Measurements from ENCODE around the gene PCNX2.

Gene PCNX2

GRCh38 chr1:232952514-232953499 lies 342.7 kb downstream of the PCNX2 start:
- H3K4me3 ChIP-seq (ENCODE audit: low read length) = no peak overlapping the region
- H2BK5ac ChIP-seq (ENCODE audit: low read length) = no peak overlapping the region
- WGBS (ENCODE audit: extremely low coverage, insufficient coverage, low lambda C conversion rate) = no CpG with 5 or more reads among the region's 2 CpGs
- H3K4me1 ChIP-seq (ENCODE audit: control insufficient read depth, low read depth, low read length) = peaks cover 6% of the 10 kb centered on the region
- no peak overlapping the region for H4K8ac ChIP-seq (ENCODE audit: low read depth, low read length)
- H4K5ac ChIP-seq (ENCODE audit: low read length) = no peak overlapping the region
- no peak overlapping the region for H2BK120ac ChIP-seq (ENCODE audit: low read depth, low read length)
- H3K23ac ChIP-seq (ENCODE audit: low read length) = no peak overlapping the region
- H3K9ac ChIP-seq (ENCODE audit: low read length) = no peak overlapping the region
- H2BK15ac ChIP-seq (replicated peaks; ENCODE audit: low read depth) = no peak overlapping the region
- H3K4me2 ChIP-seq (ENCODE audit: low read length) = no peak overlapping the region
- H3K79me2 ChIP-seq (ENCODE audit: control insufficient read depth, insufficient read depth, low read length) = peaks cover 8% of the 10 kb centered on the region
- no peak overlapping the region for H3K4ac ChIP-seq (ENCODE audit: low read depth, low read length)
- H3K56ac ChIP-seq (ENCODE audit: low read length) = peak overlapping the region; percentile 11
- no peaks in the 10 kb centered on the region for H3K27me3 ChIP-seq (ENCODE audit: insufficient read depth, low read length, poor library complexity)
- H3K18ac ChIP-seq (ENCODE audit: low read length) = peak overlapping the region; percentile 34
- no peaks in the 10 kb centered on the region for H3K36me3 ChIP-seq (ENCODE audit: control insufficient read depth, insufficient read depth, low read length)
- H3K27ac ChIP-seq (ENCODE audit: low read depth, low read length) = peak overlapping the region; percentile 75
- no peak overlapping the region for H2AK5ac ChIP-seq (ENCODE audit: low read length)
- peaks cover 3% of the 10 kb centered on the region for H3K79me1 ChIP-seq (ENCODE audit: low read length)
- peak; percentile 95 for DNase-seq

DNA sequence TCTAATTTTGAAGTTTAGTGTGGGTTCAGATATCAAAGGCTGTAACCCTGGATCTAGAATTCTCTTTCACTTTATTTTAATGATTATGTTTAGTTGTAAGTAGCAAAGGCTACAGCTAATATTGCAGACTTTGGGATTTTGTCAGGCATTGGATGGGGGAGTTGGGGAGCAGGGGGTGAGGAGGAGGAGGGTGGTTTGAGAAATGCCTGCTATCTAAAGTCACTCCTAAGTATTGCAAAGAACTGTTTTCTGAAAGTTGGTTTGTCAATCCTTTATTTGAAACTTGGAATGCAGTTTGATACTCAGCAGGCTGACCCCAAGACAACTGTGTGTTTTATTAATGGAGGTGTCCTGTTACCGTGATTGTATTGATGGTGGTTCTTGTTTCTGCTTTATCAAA lies 343.9 kb downstream of the PCNX2 start:
- Histone ChIP-seq H3K18ac (ENCODE audit: low read length) (no peak overlapping the region), H2AK5ac (ENCODE audit: low read length) (no peak overlapping the region), H3K4me3 (ENCODE audit: low read length) (no peak overlapping the region), H3K56ac (ENCODE audit: low read length) (peak overlapping the region; percentile 91), H2BK5ac (ENCODE audit: low read length) (no peak overlapping the region), H3K79me2 (ENCODE audit: control insufficient read depth, insufficient read depth, low read length) (peaks cover 8% of the 10 kb centered on the region), H3K4me1 (ENCODE audit: control insufficient read depth, low read depth, low read length) (peaks cover 6% of the 10 kb centered on the region), H2BK120ac (ENCODE audit: low read depth, low read length) (no peak overlapping the region), H3K27ac (ENCODE audit: low read depth, low read length) (no peak overlapping the region), H3K9ac (ENCODE audit: low read length) (peak overlapping the region; percentile 80), H2BK15ac (replicated peaks; ENCODE audit: low read depth) (no peak overlapping the region), H3K23ac (ENCODE audit: low read length) (no peak overlapping the region), H3K4ac (ENCODE audit: low read depth, low read length) (no peak overlapping the region), H4K5ac (ENCODE audit: low read length) (no peak overlapping the region), H3K4me2 (ENCODE audit: low read length) (peak overlapping the region; percentile 69), H3K79me1 (ENCODE audit: low read length) (peaks cover 3% of the 10 kb centered on the region), H3K36me3 (ENCODE audit: control insufficient read depth, insufficient read depth, low read length) (no peaks in the 10 kb centered on the region), H4K8ac (ENCODE audit: low read depth, low read length) (no peak overlapping the region), H3K27me3 (ENCODE audit: insufficient read depth, low read length, poor library complexity) (no peaks in the 10 kb centered on the region)
- DNase-seq = no peak
- WGBS (ENCODE audit: extremely low coverage, insufficient coverage, low lambda C conversion rate) = no CpG with 5 or more reads among the region's 1 CpG

DNA sequence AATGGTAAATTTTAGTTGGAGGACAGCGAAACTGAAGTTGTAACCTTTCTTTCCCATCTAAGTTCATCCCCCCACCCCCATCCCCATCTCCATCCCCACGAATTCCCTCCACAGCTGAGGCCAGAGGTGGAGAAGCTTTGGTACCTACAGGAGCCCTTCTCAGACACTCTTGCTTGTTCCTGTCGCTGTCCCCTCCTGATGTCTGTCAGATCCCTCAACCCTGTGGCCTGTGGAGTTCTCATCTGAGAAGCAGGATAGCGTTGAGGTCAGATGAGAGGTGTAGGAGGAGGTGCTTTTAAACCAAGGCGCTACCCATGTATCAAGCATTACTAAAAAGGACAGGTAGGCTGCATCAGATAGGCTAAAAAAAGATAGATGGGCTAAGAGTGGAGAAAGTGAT lies 344.3 kb downstream of the PCNX2 start:
- Histone ChIP-seq H2AK5ac (ENCODE audit: low read length) (no peak overlapping the region), H3K79me1 (ENCODE audit: low read length) (peaks cover 2% of the 10 kb centered on the region), H3K4ac (ENCODE audit: low read depth, low read length) (no peak overlapping the region), H3K18ac (ENCODE audit: low read length) (no peak overlapping the region), H4K5ac (ENCODE audit: low read length) (no peak overlapping the region), H3K27me3 (ENCODE audit: insufficient read depth, low read length, poor library complexity) (no peaks in the 10 kb centered on the region), H3K36me3 (ENCODE audit: control insufficient read depth, insufficient read depth, low read length) (no peaks in the 10 kb centered on the region), H3K27ac (ENCODE audit: low read depth, low read length) (no peak overlapping the region), H4K8ac (ENCODE audit: low read depth, low read length) (no peak overlapping the region), H3K56ac (ENCODE audit: low read length) (peak overlapping the region; percentile 91), H3K4me2 (ENCODE audit: low read length) (peak overlapping the region; percentile 69), H2BK15ac (replicated peaks; ENCODE audit: low read depth) (no peak overlapping the region), H3K79me2 (ENCODE audit: control insufficient read depth, insufficient read depth, low read length) (peaks cover 8% of the 10 kb centered on the region), H3K9ac (ENCODE audit: low read length) (peak overlapping the region; percentile 80), H3K23ac (ENCODE audit: low read length) (no peak overlapping the region), H3K4me1 (ENCODE audit: control insufficient read depth, low read depth, low read length) (peaks cover 6% of the 10 kb centered on the region), H2BK5ac (ENCODE audit: low read length) (no peak overlapping the region), H3K4me3 (ENCODE audit: low read length) (peak overlapping the region; percentile 85), H2BK120ac (ENCODE audit: low read depth, low read length) (no peak overlapping the region)
- DNase-seq = peak; percentile 74
- WGBS (ENCODE audit: extremely low coverage, insufficient coverage, low lambda C conversion rate) = no CpG with 5 or more reads among the region's 5 CpGs

DNA sequence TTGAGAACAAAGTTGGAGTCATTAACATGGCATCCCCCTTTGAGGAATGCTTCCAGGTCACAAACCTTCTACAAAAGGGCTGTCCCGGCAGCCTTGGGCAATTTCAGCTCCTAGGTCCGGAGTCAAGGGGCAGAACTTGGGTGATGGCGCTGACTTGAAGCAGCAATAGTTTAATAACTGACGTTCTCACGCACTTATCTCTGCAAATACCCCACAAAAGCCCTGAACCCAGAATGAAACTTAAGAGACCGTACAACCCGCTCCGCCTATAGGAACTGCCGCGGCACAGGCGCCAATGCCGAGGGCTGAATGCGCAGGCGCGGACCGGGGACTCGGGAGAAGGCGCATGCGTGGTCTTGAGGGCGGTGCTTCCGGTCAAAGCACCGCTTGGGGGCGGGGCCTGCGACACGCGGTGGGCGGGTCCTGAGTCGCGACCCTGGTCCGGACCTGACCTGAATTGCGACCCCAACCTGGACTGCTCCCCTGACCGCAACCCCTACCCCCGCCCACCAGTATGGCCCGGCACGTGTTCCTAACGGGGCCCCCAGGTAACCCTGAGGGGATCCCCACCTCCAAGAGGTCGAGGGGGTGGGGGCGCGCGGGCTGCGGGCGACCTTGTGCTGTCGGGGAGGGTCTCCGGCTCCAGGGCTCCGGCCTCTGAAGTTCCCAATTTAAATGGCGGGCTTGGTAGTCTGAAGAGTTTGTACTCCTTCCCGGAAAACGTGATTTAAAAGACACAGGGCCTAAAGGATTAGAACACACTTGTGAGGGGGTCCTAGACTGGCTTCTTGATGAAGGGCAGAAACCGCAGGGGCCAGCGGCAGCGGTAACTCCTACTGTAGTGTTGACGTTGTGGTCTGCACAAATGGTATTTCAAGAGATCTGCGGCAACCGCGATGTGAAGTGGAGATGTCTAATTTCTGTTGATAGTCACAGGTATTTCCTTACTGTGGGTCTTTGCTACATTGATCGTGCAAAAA lies 345.0 kb downstream of the PCNX2 start, which contains the start of gene NTPCR:
TSS of gene NTPCR (plus strand) at position 415 of the 980 bp plus-strand sequence. CDS start at position 515, 100 bp downstream.
- Histone ChIP-seq H3K4ac (ENCODE audit: low read depth, low read length) (no peak within 1 kb of the TSS), H3K4me2 (ENCODE audit: low read length) (peak within 1 kb of the TSS; percentile 69), H4K5ac (ENCODE audit: low read length) (no peak within 1 kb of the TSS), H3K36me3 (ENCODE audit: control insufficient read depth, insufficient read depth, low read length) (no peaks in the 10 kb centered on the region), H2BK5ac (ENCODE audit: low read length) (no peak within 1 kb of the TSS), H3K56ac (ENCODE audit: low read length) (peak within 1 kb of the TSS; percentile 91), H2BK15ac (replicated peaks; ENCODE audit: low read depth) (no peak within 1 kb of the TSS), H3K79me1 (ENCODE audit: low read length) (peaks cover 2% of the 10 kb centered on the region), H3K23ac (ENCODE audit: low read length) (no peak within 1 kb of the TSS), H3K9ac (ENCODE audit: low read length) (peak within 1 kb of the TSS; percentile 80), H4K8ac (ENCODE audit: low read depth, low read length) (no peak within 1 kb of the TSS), H3K4me1 (ENCODE audit: control insufficient read depth, low read depth, low read length) (peaks cover 6% of the 10 kb centered on the region), H2AK5ac (ENCODE audit: low read length) (peak within 1 kb of the TSS; percentile 9), H3K18ac (ENCODE audit: low read length) (peak within 1 kb of the TSS; percentile 99), H3K27ac (ENCODE audit: low read depth, low read length) (peak within 1 kb of the TSS; percentile 5), H3K79me2 (ENCODE audit: control insufficient read depth, insufficient read depth, low read length) (peaks cover 8% of the 10 kb centered on the region), H2BK120ac (ENCODE audit: low read depth, low read length) (peak within 1 kb of the TSS; percentile 68), H3K4me3 (ENCODE audit: low read length) (peak within 1 kb of the TSS; percentile 85), H3K27me3 (ENCODE audit: insufficient read depth, low read length, poor library complexity) (no peaks in the 10 kb centered on the region)
- WGBS (ENCODE audit: extremely low coverage, insufficient coverage, low lambda C conversion rate) = no CpG with 5 or more reads among the region's 56 CpGs
- DNase-seq = peak; percentile 97

DNA sequence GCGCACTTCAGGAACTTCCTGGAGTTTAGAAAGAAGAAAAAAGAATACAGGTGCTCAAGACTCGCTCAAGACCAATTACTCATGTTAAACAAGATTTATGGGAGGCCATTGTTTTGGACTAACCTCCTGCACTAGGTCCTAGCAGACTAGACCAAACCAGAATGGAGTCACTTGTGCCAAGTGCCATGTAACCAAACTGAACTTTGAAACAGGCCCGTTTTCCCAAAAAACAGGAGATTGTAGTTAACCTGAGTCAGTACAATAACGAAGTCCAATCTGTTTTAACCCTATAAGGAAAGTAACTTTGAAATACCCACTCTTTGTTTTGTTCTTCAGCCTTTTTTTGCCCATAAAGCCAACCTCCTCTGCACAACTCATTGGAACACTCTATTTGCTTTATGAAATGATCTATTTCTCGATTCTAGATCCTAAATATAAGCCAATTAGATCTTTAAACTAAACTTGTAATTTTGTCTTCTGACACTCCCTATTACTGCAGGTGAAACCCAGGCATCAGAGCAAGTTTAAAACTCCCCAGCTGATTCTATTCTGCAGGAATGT lies 345.8 kb downstream of the PCNX2 start:
- Histone ChIP-seq H2AK5ac (ENCODE audit: low read length) (peak overlapping the region; percentile 9), H3K56ac (ENCODE audit: low read length) (no peak overlapping the region), H2BK5ac (ENCODE audit: low read length) (no peak overlapping the region), H2BK120ac (ENCODE audit: low read depth, low read length) (no peak overlapping the region), H3K27me3 (ENCODE audit: insufficient read depth, low read length, poor library complexity) (no peaks in the 10 kb centered on the region), H3K27ac (ENCODE audit: low read depth, low read length) (no peak overlapping the region), H3K4ac (ENCODE audit: low read depth, low read length) (no peak overlapping the region), H3K79me2 (ENCODE audit: control insufficient read depth, insufficient read depth, low read length) (peaks cover 8% of the 10 kb centered on the region), H3K36me3 (ENCODE audit: control insufficient read depth, insufficient read depth, low read length) (no peaks in the 10 kb centered on the region), H3K18ac (ENCODE audit: low read length) (no peak overlapping the region), H3K4me2 (ENCODE audit: low read length) (no peak overlapping the region), H3K23ac (ENCODE audit: low read length) (no peak overlapping the region), H4K5ac (ENCODE audit: low read length) (no peak overlapping the region), H3K4me1 (ENCODE audit: control insufficient read depth, low read depth, low read length) (peaks cover 6% of the 10 kb centered on the region), H3K79me1 (ENCODE audit: low read length) (peaks cover 2% of the 10 kb centered on the region), H4K8ac (ENCODE audit: low read depth, low read length) (no peak overlapping the region), H3K4me3 (ENCODE audit: low read length) (no peak overlapping the region), H3K9ac (ENCODE audit: low read length) (no peak overlapping the region), H2BK15ac (replicated peaks; ENCODE audit: low read depth) (no peak overlapping the region)
- DNase-seq = no peak
- no CpG with 5 or more reads among the region's 5 CpGs for WGBS (ENCODE audit: extremely low coverage, insufficient coverage, low lambda C conversion rate)
